Endodermal cell (in vitro differentiated cells): ENCODE results near the gene PNMT. TPM values are rescaled to one million over a fixed set of nuclear protein-coding genes. Genes with fewer than 3 reads are reported as not detected.
A peak's percentile ranks its signal among the peaks of the same experiment; 100 is the strongest.

Experiments used
- DNase-seq: peaks from one replicate; pipeline ENCODE4 v3.0.0-alpha.2; 2017
- H3K27ac ChIP-seq: 2 replicates; pipeline ENCODE4 v1.5.1; 2013; ENCODE audit warnings: mild to moderate bottlenecking, low read depth, low read length, moderate library complexity
- H3K27me3 ChIP-seq: 2 replicates; pipeline ENCODE4 v1.6.1; 2013; ENCODE audit warnings: mild to moderate bottlenecking, low read length, moderate library complexity; ENCODE audit not compliant: insufficient read depth, control insufficient read depth, poor library complexity, severe bottlenecking
- H3K36me3 ChIP-seq: 2 replicates; pipeline ENCODE4 v1.7.0; 2013; ENCODE audit warnings: mild to moderate bottlenecking, low read length, moderate library complexity; ENCODE audit not compliant: control insufficient read depth, insufficient read depth
- H3K4me1 ChIP-seq: one replicate; pipeline ENCODE4 v1.7.0; 2013; ENCODE audit warnings: low read length; ENCODE audit not compliant: control insufficient read depth, insufficient read depth
- H3K4me3 ChIP-seq: 2 replicates; pipeline ENCODE4 v1.5.1; 2013; ENCODE audit warnings: mild to moderate bottlenecking, low read length, moderate library complexity
- H3K9ac ChIP-seq: 2 replicates; pipeline ENCODE4 v1.6.1; 2013; ENCODE audit warnings: mild to moderate bottlenecking, low read length, moderate library complexity; ENCODE audit not compliant: poor library complexity, severe bottlenecking; ENCODE audit errors: extremely low read depth
- H3K9me3 ChIP-seq: 2 replicates; pipeline ENCODE4 v1.6.1; 2013; ENCODE audit warnings: mild to moderate bottlenecking, low read length, moderate library complexity; ENCODE audit not compliant: control insufficient read depth
- H3K27ac Mint-ChIP-seq: 2 replicates; pipeline ENCODE4 v1.8.0; 2020; ENCODE audit warnings: mixed read lengths
- H3K27me3 Mint-ChIP-seq: 2 replicates; pipeline ENCODE4 v1.8.0; 2021; ENCODE audit warnings: mild to moderate bottlenecking, mixed read lengths; ENCODE audit not compliant: insufficient read depth
- H3K36me3 Mint-ChIP-seq: 2 replicates; pipeline ENCODE4 v1.8.0; 2020; ENCODE audit warnings: low read depth, mixed read lengths
- H3K4me1 Mint-ChIP-seq: 2 replicates; pipeline ENCODE4 v1.8.0; 2020; ENCODE audit warnings: mixed read lengths
- H3K4me3 Mint-ChIP-seq: 2 replicates; pipeline ENCODE4 v1.8.0; 2020; ENCODE audit warnings: mild to moderate bottlenecking, moderate library complexity, mixed read lengths
- H3K9me3 Mint-ChIP-seq: 2 replicates; pipeline ENCODE4 v1.8.0; 2020; ENCODE audit warnings: mild to moderate bottlenecking, mixed read lengths
- CTCF ChIP-seq: fragments of 200-600 bp; sonication (generic); conservative IDR thresholded peaks from 2 replicates; pipeline ENCODE4 v1.5.0; 2021; ENCODE audit warnings: antibody characterized with exemption, mild to moderate bottlenecking
- WGBS, 2 experiments: methylation state at CpG; one replicate each; pipeline versions ENCODE4 v1.1.5 to v1.1.7; 2013; ENCODE audit warnings: missing lambda C conversion rate in 2 of 2, mixed read lengths in 1 of 2; ENCODE audit not compliant: insufficient coverage in 1 of 2, insufficient read length in 1 of 2; 5-methylcytosine and 5-hydroxymethylcytosine counted together
- total RNA-seq, 2 donors: library from RNA; stranded (reverse); fragmentation: NEBNext Ultra II Directional in 1 of 2; extraction: Animal tissue kit (Norgen Biotek cat#: 25700) in 1 of 2; gene quantifications; 2 replicates in 1 of 2; 3 replicates in 1 of 2; pipeline ENCODE4 v1.2.1, GENCODE V29; 2021

PNMT gene
- total RNA-seq, 2 donors from 2014 or later, result 0.55 to 1.0 TPM

- peaks cover 24% of the 10 kb centered on the region for H3K4me1 Mint-ChIP-seq
- peak within 1 kb of the TSS; percentile 91 for H3K27ac Mint-ChIP-seq
- Histone ChIP-seq H3K27ac (peak within 1 kb of the TSS; percentile 78), H3K4me3 (peak within 1 kb of the TSS; percentile 91), H3K9me3 (no peaks in the 10 kb centered on the region), H3K27me3 (no peaks in the 10 kb centered on the region), H3K4me1 (peaks cover 3% of the 10 kb centered on the region), H3K9ac (peak within 1 kb of the TSS; percentile 43), H3K36me3 (no peaks in the 10 kb centered on the region)
- peaks cover 19% of the 10 kb centered on the region for H3K36me3 Mint-ChIP-seq
- H3K4me3 Mint-ChIP-seq, result peak within 1 kb of the TSS; percentile 80
- peaks cover 1% of the 10 kb centered on the region for H3K27me3 Mint-ChIP-seq
- peak; percentile 98 for DNase-seq
- peaks cover 2% of the 10 kb centered on the region for H3K9me3 Mint-ChIP-seq
- no peak for TF ChIP-seq CTCF
- 8 to 21% methylated on average over 31 to 45 of the region's 45 CpGs for WGBS, 2 experiments
Measured at GRCh38 chr17:39687546-39688474, 19.6 kb downstream of the PNMT start, which contains the start of gene PGAP3. Gene PGAP3 (minus strand): TSS chr17:39688057. CDS start chr17:39688014, 43 bp downstream.

- Mint-ChIP-seq H3K4me1 (peaks cover 24% of the 10 kb centered on the region), H3K4me3 (peak overlapping the region; percentile 80), H3K9me3 (peaks cover 2% of the 10 kb centered on the region), H3K27ac (peak overlapping the region; percentile 91), H3K36me3 (peaks cover 14% of the 10 kb centered on the region), H3K27me3 (peaks cover 1% of the 10 kb centered on the region)
- Histone ChIP-seq H3K27me3 (no peaks in the 10 kb centered on the region), H3K36me3 (no peaks in the 10 kb centered on the region), H3K9me3 (no peaks in the 10 kb centered on the region), H3K9ac (peak overlapping the region; percentile 43), H3K4me3 (peak overlapping the region; percentile 91), H3K27ac (peak overlapping the region; percentile 78), H3K4me1 (peaks cover 3% of the 10 kb centered on the region)
- peak; percentile 78 for DNase-seq
- TF ChIP-seq CTCF, result no peak
- WGBS, 2 experiments, result 5 to 22% methylated on average over 2 to 6 of the region's 6 CpGs
Measured at GRCh38 chr17:39688475-39688835, 20.2 kb downstream of the PNMT start.

- Mint-ChIP-seq H3K4me3 (peak overlapping the region; percentile 80), H3K27ac (peak overlapping the region; percentile 91), H3K9me3 (peaks cover 2% of the 10 kb centered on the region), H3K27me3 (peaks cover 1% of the 10 kb centered on the region), H3K4me1 (peaks cover 24% of the 10 kb centered on the region), H3K36me3 (peaks cover 13% of the 10 kb centered on the region)
- Histone ChIP-seq H3K27ac (no peak overlapping the region), H3K9ac (no peak overlapping the region), H3K4me1 (peaks cover 3% of the 10 kb centered on the region), H3K27me3 (no peaks in the 10 kb centered on the region), H3K36me3 (no peaks in the 10 kb centered on the region), H3K4me3 (peak overlapping the region; percentile 91), H3K9me3 (no peaks in the 10 kb centered on the region)
- no peak for TF ChIP-seq CTCF
- DNase-seq, result peak; percentile 90
- 4 to 10% methylated on average over 2 to 3 of the region's 3 CpGs for WGBS, 2 experiments
Measured at GRCh38 chr17:39688945-39689344, 20.7 kb downstream of the PNMT start.
